Myocyte (in vitro differentiated cells): Measurements from ENCODE around the gene OS9. TPM values are rescaled to one million over a fixed set of nuclear protein-coding genes. Genes with fewer than 3 reads are reported as not detected.

Source experiments
- DNase-seq: peaks from one replicate; pipeline ENCODE4 v3.0.0-alpha.2; 2012; ENCODE audit warnings: low read depth
- total RNA-seq: library from RNA; depleted of rRNA; stranded (reverse); fragments of >200 nt; gene quantifications from 2 replicates; pipeline ENCODE4 v1.2.3, GENCODE V29; 2014

The OS9 gene
- total RNA-seq, 1 donor from 2014 or later: 306 TPM

GRCh38 chr12:57722716-57723629 is 29.0 kb downstream of the OS9 start:
- no peak for DNase-seq

- no peak for DNase-seq
These were observed 29.7 kb downstream of the OS9 start for GRCh38 chr12:57723630-57723962.

- no peak for DNase-seq
These were observed 30.3 kb downstream of the OS9 start for GRCh38 chr12:57724003-57724935.

DNA sequence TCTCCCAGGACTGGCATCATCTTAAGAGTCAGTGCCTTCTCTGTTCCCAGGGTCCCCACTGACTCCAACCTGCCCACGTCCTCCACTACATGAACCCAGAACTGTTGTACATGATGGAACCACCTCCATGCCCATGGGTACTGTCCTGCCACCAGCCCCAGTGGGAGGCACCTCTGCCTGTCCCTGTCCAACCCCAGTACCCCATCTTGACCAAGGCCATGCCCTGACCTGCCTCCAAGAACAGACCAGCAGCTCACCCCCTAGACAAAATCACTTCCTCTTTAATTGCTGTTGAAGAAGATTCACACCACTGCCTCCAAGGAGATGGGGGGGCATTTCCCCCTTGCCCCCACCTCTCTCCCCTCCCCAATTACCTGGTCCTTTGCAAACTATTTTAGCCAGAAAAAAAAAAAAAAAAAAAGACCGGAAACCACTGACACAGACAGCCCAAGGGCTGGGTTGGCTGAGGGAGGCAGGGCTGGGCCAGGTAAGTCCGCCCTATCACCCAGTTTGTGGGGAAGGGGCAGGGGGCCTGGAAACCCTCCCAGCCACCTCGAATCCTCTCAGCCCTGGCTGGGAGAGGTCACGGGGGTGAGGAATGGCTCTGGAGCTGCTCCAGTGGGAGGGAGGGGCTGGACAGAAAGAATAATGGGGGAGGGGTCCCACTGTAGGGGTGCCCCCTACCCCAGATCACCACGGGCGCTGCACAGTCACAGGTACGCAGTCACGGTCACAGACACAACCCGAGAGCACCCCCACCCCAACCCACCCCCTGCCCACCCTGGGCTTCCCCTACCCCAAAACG is 31.2 kb downstream of the OS9 start:
- DNase-seq: no peak

GRCh38 chr12:57725851-57726150 is 31.9 kb downstream of the OS9 start:
- no peak for DNase-seq

GRCh38 chr12:57726151-57726883 is 32.4 kb downstream of the OS9 start:
- peak; percentile 89 for DNase-seq

- DNase-seq: no peak
These were observed 33.2 kb downstream of the OS9 start for GRCh38 chr12:57726884-57727757.

DNA sequence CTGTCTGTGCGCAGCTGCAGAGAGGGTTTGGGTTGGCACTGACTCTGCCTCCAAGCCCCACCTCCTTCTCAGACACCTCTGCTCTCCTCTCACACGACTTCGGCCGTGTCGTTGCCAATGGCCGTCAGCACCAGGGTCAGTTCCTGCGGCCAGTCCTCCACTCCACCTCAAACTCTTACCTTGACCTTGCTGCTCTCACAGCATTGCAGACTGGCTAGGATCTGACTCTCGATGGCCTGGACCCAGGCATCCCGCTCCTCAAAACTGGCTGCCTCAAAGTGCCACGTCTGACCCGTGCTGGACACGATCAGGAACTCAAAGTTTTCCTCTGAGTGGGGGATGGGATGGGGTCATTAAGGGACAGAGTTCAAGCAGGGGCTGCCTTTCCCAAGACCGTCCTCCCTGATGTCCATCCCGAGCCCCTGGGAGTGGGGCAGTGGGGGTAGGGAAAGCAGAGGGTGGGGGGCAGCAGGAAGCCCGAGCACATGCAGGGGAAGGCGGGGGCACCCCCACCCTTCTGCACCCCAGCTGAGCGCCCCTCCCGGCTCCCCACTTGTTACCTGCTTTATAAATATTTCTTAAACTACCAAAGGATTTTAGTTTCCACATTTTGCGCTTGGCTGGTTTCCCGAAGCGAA is 33.9 kb downstream of the OS9 start:
- DNase-seq: no peak

GRCh38 chr12:57729321-57729844 is 35.5 kb downstream of the OS9 start:
- DNase-seq: no peak

DNA sequence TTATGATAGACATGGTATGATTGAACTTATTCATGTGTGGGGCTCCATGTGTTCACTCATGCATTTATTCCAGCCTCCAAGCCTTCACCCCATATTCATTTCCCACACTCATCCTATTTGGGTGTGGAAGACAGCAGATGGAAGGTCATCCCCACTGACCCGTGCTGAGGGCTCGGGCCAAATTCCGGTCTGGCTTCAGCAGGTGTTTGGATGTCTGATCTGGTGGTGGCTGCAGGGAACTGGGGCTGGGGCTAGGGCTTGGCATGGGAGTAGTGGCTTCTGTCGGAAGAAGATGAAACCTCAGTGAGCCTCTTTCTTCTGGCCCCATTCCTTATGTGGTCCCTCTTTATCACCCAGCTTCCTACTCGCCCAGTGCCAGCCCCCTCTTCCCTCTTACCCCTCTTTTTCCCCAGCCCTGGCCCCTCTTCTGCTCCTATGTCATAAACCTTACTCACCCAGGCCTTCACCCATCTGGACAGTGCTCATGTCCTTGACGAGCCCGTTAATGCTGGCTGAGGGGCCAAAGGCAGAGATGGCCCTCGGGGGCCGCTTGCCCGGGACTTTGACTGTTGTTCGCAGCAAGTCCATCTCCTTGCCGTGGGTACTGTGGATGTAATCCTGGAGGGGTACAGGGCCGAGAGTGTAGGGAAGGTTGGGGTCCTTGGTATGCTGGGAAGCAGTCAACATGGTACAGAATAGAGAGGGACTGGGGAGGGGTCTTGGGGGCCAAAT is 36.6 kb downstream of the OS9 start:
- peak; percentile 85 for DNase-seq

- DNase-seq: no peak
These were observed 37.6 kb downstream of the OS9 start for GRCh38 chr12:57731411-57732080.

DNA sequence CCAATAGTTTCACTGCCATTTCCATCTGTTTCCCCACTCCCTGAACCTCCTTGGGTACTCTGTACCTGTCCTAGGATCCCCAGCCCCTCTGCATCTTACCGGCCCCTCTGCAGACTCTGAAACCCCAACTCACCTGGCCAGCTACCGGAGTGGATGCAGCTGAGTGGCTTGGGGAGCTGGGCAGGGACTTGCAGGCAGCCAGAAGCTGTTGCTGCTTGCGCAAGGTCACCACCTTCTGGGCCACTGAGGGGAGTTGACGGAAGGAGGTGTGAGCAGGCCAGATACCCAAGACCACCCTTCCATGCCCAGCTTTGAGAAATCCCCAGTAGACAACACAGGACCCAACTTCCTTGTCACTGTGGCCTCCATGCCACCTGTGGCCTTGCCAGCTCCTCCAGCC is 38.3 kb downstream of the OS9 start:
- DNase-seq: no peak

DNA sequence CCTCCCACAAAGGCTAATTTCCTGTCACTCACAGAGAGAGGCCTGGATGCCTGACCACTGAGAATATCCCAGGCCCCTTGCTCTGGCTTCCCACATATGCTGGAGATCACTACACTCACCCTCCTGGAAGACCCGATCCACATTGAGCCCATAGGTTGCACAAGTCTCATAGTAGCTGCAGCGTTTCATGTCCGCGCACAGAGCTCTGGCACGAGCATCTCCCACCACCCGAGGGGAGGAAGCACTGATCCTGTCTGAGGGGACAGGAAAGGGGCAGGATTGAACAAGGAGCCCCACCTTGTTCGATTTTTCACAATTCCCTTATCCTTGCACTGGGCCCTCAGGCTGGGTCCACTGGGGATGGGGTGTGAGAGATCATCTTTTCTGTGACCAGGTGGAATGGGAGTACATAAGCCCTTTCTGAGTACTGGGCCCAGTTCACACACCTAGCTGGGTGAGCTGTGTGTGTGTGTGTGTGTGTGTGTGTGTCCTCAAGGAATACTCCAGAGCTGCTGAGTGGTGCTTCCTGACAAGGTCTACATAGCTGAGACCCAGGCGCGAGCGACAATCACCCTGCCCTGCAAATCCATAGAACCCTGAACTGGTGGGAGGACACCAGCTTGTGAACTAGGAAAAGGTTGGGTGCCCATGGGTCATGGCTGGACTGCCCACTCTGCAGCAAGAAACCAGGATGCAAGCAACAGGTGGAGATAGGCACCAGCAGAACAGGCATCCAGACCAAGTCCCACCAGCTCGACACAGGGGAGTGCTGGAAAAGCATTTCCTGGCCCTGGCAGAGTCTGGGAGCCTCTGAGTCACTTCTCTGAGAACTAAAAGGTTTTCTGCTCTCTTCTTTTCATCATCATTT is 39.0 kb downstream of the OS9 start:
- no peak for DNase-seq

GRCh38 chr12:57733928-57734327 is 40.0 kb downstream of the OS9 start:
- DNase-seq: no peak

- DNase-seq: peak; percentile 93
These were observed 40.7 kb downstream of the OS9 start for GRCh38 chr12:57734591-57734990.

- DNase-seq: peak; percentile 97
These were observed 41.4 kb downstream of the OS9 start for GRCh38 chr12:57735198-57735855.
